Activated CD8-positive, alpha-beta T cell treated with anti-CD3 and anti-CD28 coated beads for 36 hours (primary cell): ENCODE data around the gene FHAD1. TPM values are rescaled to one million over a fixed set of nuclear protein-coding genes. Genes with fewer than 3 reads are reported as not detected.
A peak's percentile ranks its signal among the peaks of the same experiment; 100 is the strongest.

Experiments
- ATAC-seq: fragments of 200-7000 bp; cut with Tn5 transposase; one replicate; pipeline ENCODE4 v1.10.0; 2021; ENCODE audit warnings: mild to moderate bottlenecking, moderate library complexity
- CTCF ChIA-PET: fragments of 350-600 bp; sonication (Branson Sonifier 250); formaldehyde crosslinking; loops from one replicate; lab custom pipeline; 2021; ENCODE audit warnings: antibody characterized with exemption; lab: Charles Lee
- POLR2A ChIA-PET: fragments of 350-600 bp; sonication (Branson Sonifier 250); formaldehyde crosslinking; loops from one replicate; lab custom pipeline; 2021; ENCODE audit warnings: antibody characterized with exemption; lab: Charles Lee
- DNase-seq: peaks from one replicate; pipeline ENCODE4 v3.0.0-alpha.2; 2020
- H3K27ac Mint-ChIP-seq: one replicate; pipeline ENCODE4 v1.8.0; 2021; ENCODE audit warnings: mild to moderate bottlenecking, mixed read lengths
- H3K27me3 Mint-ChIP-seq: one replicate; pipeline ENCODE4 v1.8.0; 2021; ENCODE audit warnings: mixed read lengths
- H3K36me3 Mint-ChIP-seq: one replicate; pipeline ENCODE4 v1.8.0; 2021; ENCODE audit warnings: low read depth, mixed read lengths
- H3K4me1 Mint-ChIP-seq: one replicate; pipeline ENCODE4 v1.8.0; 2021; ENCODE audit warnings: low read depth, mixed read lengths
- H3K4me3 Mint-ChIP-seq: one replicate; pipeline ENCODE4 v1.8.0; 2021; ENCODE audit warnings: mild to moderate bottlenecking, moderate library complexity, mixed read lengths
- H3K9me3 Mint-ChIP-seq: one replicate; pipeline ENCODE4 v1.8.0; 2021; ENCODE audit warnings: mixed read lengths
- intact Hi-C: fragments of 100-400 bp; cut with micrococcal nuclease; formaldehyde crosslinking; loops from one replicate; pipeline ENCODE4 v1.10.0; 2022
- total RNA-seq, 2 experiments: library from RNA; stranded (reverse); gene quantifications; one replicate each; pipeline ENCODE4 v1.2.3, GENCODE V29; 2021
- TF ChIP-seq, protein P1 (sequence below): fragments of 200-600 bp; IDR thresholded peaks from one replicate; pipeline ENCODE4 v1.8.0; 2022; ENCODE audit warnings: antibody characterized with exemption, mild to moderate bottlenecking

FHAD1 gene
- total RNA-seq, 2 experiments from 2014 or later = 0.07 to 0.16 TPM

DNA sequence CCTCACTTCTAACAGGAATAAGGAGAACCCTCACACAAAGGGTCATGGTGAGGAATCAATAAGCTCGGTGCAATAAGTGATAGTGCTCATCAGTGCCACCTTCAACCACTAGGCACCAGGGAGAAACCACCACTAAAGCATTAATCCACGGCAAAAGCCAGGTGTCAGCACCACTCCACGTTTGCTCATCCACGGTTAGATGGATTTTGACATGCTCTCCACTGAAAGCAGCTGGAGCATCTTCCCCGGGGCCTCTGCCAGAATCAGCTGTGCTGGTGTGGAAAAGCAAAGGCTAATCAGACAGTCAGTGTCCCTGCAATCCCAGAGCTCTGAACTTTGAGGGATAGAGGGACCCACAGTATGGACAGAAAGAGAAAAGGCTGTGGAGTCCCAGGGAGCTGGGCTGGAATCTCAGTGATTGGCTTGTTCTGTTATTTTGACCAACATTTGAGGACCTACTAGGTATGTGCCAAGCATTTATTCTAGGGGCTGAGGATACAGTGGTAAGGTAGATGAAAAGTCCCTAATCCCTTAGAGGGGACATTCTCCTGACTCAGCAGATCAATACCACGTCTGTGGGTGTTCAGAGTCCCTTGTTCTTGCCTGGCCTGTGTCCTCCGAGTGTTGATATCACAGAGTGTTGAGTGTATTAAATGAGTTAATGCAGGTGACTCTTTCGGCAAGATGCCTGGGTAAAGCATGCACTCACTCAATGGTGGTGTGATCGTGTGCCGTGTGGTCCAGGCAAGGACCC, 41.3 kb downstream of the FHAD1 start:
- intact Hi-C loops = no loop called here
- Mint-ChIP-seq H3K36me3 (no peaks in the 10 kb centered on the region), H3K9me3 (peaks cover 2% of the 10 kb centered on the region), H3K27me3 (peaks cover 8% of the 10 kb centered on the region), H3K4me3 (no peak overlapping the region), H3K27ac (no peak overlapping the region), H3K4me1 (peaks cover 7% of the 10 kb centered on the region)
- no peak for ATAC-seq
- TF ChIP-seq, protein P1, sequence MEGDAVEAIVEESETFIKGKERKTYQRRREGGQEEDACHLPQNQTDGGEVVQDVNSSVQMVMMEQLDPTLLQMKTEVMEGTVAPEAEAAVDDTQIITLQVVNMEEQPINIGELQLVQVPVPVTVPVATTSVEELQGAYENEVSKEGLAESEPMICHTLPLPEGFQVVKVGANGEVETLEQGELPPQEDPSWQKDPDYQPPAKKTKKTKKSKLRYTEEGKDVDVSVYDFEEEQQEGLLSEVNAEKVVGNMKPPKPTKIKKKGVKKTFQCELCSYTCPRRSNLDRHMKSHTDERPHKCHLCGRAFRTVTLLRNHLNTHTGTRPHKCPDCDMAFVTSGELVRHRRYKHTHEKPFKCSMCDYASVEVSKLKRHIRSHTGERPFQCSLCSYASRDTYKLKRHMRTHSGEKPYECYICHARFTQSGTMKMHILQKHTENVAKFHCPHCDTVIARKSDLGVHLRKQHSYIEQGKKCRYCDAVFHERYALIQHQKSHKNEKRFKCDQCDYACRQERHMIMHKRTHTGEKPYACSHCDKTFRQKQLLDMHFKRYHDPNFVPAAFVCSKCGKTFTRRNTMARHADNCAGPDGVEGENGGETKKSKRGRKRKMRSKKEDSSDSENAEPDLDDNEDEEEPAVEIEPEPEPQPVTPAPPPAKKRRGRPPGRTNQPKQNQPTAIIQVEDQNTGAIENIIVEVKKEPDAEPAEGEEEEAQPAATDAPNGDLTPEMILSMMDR = no peak
- ChIA-PET POLR2A (interaction anchor here (0.6 to 1.4 kb wide), 2 partner anchors 27 to 168 kb away, joined by 3 to 4 read pairs; no protein-coding TSS in a partner anchor), CTCF (interaction anchor here (0.8 to 1.2 kb wide), 4 partner anchors 10 to 17 kb away, joined by 3 to 4 read pairs (median 3); no protein-coding TSS in a partner anchor)
- DNase-seq = no peak

DNA sequence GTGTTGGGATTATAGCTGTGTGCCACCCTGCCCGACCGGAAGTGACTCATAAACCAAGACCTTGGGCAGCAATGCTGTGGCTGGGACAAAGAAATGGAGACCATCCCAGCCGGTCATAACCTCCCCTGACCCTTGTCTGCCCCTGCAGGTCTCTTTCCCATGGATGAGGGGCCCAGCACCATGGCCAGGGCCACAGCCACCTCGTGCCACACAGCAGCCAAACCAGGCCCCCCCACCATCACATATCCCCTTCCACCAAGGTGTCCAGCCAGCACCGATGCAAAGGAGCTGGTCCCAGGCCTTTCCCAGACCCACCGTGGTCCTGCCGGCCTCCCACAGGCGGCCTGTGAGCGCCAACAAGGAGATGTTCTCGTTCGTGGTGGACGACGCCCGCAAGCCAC, 42.2 kb downstream of the FHAD1 start:
- ChIA-PET POLR2A (no interaction called here), CTCF (interaction anchor here (1.2 kb wide), 1 partner anchor 16 kb away, joined by 4 read pairs; no protein-coding TSS in a partner anchor)
- DNase-seq = no peak
- no peak for ATAC-seq
- H3K4me3 Mint-ChIP-seq = no peak overlapping the region
- H3K36me3 Mint-ChIP-seq = no peaks in the 10 kb centered on the region
- peaks cover 2% of the 10 kb centered on the region for H3K9me3 Mint-ChIP-seq
- intact Hi-C loops = no loop called here
- peaks cover 8% of the 10 kb centered on the region for H3K27me3 Mint-ChIP-seq
- H3K4me1 Mint-ChIP-seq = peaks cover 7% of the 10 kb centered on the region
- TF ChIP-seq, protein P1 = no peak
- H3K27ac Mint-ChIP-seq = no peak overlapping the region

DNA sequence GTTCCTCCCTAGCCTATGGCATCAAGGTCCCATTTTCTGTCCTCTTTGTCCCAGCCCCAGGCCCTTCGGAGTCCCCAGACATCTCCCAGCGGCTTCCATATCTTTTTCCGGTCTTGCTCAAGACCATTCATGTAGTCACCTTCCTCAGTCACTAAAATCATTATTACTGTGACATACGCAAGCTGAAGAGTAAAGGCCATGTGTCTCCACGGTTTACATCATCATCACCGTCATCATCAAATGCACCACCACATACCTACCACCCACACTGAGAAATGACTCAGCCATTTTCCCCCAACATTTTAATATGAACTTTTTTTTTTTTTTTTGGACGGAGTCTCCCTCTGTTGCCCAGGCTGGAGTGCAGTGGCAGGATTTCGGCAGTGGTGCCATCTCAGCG, 43.4 kb downstream of the FHAD1 start:
- ChIA-PET CTCF (no interaction called here), POLR2A (interaction anchor here (0.6 kb wide), 1 partner anchor 10 kb away, joined by 4 read pairs; no protein-coding TSS in a partner anchor)
- Mint-ChIP-seq H3K9me3 (peaks cover 2% of the 10 kb centered on the region), H3K27me3 (peaks cover 11% of the 10 kb centered on the region), H3K36me3 (no peaks in the 10 kb centered on the region), H3K27ac (peak overlapping the region; percentile 84), H3K4me1 (peaks cover 7% of the 10 kb centered on the region), H3K4me3 (no peak overlapping the region)
- ATAC-seq = peak; percentile 94
- intact Hi-C loops = no loop called here
- TF ChIP-seq, protein P1 = no peak
- peak; percentile 67 for DNase-seq

DNA sequence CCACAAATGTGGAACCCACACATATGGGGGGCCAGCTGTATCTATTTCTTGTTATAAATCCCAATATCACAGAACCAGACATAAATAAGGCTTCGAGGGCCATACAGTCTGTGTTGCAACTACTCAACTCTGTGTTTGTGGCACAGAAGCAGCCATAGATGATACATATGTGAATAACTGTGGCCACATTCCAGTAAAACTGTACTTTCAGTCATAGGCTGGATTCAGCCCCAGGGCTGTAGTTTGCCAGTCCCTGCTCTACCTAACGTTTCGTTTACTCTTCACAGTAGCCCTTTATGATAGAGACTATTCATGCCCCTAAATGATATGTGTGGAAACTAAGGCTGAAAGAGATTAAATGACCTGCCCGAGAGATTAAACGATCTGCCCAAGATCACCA, 48.7 kb downstream of the FHAD1 start:
- CTCF ChIA-PET = no interaction called here
- H3K4me3 Mint-ChIP-seq = no peak overlapping the region
- TF ChIP-seq, protein P1 = no peak
- peaks cover 6% of the 10 kb centered on the region for H3K27me3 Mint-ChIP-seq
- POLR2A ChIA-PET = no interaction called here
- H3K9me3 Mint-ChIP-seq = peaks cover 2% of the 10 kb centered on the region
- H3K36me3 Mint-ChIP-seq = no peaks in the 10 kb centered on the region
- no peak overlapping the region for H3K27ac Mint-ChIP-seq
- DNase-seq = no peak
- ATAC-seq = no peak
- intact Hi-C loops = no loop called here
- H3K4me1 Mint-ChIP-seq = peaks cover 10% of the 10 kb centered on the region
